HG02885 (cell line): ENCODE measurements around the gene ANKMY1.

ENCODE experiments used
- ATAC-seq: cut with Tn5 transposase; IDR thresholded peaks from one replicate; pipeline ENCODE4 v1.9.1; 2021; ENCODE audit warnings: mild to moderate bottlenecking; ENCODE audit not compliant: unreplicated experiment, poor library complexity

The ANKMY1 gene

DNA sequence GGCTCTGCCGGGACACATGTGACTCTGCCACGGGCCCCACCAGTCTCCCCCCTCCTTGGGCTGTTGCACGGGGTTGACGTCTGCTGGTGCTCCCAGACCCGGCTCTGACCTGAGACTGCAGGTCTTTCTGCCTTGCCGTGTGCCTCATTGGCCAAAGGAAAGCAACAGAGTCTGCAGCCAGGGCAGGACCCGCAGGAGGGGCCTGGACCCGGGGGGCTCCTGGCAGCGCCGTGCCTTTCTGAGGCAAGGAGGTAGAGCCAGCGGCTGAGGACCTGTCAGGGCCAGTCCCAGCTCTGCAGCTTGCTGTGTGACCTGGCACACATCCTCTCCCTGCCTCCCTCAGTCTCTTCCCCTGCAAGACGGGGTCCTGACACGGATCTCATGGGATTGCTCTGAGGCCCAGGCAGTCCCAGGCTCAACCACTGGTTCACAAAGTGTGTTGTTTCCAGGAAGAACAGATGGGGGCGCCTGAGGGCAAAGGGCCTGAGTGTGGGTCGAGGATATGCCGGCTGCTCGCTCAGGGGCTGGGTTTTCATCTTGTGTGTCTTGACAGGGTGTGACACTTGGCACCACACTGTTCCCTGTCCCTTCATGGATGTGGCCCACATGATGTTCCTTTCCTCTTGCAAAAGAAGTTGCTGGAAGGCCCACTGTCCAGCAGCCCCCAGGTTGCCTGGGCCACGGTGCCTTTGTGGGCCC, 37.7 kb upstream of the ANKMY1 start:
- no peak for ATAC-seq

DNA sequence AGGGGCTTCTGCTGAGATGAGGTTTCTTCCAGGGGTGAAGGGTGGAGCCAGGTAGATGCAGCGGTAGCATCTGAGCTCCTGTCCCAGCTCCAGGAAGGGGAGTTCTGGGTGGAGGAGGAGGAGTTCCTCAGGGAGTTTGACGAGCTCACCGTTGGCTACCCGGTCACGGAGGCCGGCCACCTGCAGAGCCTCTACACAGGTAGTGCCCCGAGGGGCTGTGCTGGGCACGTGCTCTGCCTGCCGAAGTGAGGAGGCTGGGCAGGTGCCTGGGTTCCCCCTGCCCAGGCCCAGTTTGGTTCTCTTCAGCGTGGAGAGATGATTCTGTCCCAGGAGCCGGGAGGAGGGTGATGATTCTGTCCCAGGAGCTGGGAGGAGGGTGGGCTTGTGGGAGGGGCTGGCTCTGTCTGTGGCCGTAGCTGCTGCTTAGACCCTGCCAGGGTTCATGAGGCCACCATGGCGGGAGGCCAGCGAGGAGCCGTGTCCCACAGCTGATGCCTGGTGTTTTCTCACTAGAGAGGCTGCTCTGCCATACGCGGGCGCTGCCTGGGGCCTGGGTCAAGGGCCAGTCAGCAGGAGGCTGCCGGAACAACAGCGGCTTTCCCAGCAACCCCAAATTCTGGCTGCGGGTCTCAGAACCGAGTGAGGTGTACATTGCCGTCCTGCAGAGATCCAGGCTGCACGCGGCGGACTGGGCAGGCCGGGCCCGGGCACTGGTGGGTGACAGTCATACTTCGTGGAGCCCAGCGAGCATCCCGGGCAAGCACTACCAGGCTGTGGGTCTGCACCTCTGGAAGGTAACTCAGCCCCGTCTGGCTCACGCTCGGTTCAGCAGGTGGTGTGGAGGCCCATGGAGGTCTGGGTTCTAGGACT, 37.0 kb upstream of the ANKMY1 start:
- ATAC-seq = no peak

DNA sequence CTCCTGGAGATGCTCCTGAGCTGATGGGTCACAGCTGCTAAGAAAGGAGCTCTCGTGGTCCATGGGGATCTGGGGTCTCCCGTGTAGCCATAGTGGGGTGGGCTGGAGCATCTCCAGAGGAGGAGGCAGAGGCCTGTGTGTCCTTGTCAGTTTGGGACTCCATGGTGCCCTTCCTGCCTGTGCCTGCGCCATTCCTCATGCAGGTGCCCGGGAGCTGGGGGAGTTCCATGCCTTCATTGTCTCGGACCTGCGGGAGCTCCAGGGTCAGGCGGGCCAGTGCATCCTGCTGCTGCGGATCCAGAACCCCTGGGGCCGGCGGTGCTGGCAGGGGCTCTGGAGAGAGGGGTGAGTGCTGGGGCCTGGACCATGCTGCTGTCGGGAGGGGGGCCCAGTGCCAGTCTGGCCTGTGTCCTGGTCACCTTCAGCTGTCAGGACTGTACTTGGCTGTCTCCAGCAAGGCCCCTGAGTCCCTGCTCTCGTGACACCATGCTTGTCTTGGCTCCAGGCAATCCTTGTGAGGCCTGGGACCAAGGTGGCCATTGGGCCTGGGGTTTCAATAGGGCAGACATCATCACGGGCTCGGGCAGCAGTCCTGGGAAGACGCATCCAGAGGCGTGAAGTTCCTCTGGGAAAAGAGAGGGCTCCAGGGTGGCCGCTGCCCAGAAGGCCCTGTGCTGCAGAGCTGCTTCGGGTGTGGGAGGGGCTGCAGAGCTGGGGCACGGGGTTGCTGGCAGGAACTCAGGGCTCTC, 36.1 kb upstream of the ANKMY1 start:
- no peak for ATAC-seq

DNA sequence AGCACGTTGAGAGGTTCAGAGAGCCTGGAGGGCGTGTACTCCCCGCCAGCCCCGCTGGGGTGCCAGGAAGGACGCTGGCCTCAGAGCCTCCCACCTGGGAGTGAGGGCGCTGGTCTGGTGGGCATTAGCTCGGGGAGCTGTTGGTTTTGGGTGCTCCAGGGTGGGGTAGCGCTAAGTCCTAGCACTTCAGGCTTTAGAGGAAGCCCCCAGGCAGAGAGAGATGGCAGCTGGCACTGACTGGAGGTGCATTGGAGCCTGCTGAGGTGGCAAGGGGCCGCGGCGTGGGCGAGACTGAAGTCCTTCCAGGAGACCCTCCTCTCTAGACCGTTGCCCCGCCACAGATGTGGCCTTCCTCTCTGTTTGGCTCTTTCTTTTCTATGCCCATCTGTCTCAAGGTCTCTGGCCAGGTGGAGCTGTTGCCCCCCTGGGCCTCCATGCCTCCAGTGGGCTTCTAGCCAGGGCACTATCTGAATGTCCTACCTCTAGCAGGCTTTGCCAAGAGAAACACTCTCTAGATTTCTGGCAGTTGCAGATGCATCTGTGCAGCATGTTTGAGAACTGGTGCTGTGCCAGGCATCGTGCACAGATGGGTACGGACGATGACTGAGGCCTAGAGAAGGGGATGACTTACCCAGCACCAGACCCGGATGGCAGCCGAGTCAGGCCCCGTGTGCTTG, 35.4 kb upstream of the ANKMY1 start:
- no peak for ATAC-seq

- no peak for ATAC-seq
These were observed 34.0 kb upstream of the ANKMY1 start for GRCh38 chr2:240591784-240592183.

GRCh38 chr2:240591226-240591625, 33.4 kb upstream of the ANKMY1 start:
- ATAC-seq = no peak

DNA sequence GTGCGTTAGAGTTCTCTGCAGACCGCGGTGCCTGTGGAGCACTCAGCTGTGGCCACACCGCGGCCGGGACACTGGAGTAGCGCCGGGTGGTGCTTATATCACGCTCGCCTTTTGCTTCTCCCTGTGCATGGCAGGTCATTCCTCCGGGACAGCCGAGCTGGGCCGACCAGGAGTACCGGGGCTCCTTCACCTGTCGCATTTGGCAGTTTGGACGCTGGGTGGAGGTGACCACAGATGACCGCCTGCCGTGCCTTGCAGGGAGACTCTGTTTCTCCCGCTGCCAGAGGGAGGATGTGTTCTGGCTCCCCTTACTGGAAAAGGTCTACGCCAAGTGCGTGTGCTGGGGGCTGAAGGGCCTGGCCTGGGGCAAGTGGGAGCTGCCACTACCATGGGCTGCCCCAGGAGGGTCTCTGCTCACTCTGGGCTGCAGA, 32.9 kb upstream of the ANKMY1 start:
- no peak for ATAC-seq

DNA sequence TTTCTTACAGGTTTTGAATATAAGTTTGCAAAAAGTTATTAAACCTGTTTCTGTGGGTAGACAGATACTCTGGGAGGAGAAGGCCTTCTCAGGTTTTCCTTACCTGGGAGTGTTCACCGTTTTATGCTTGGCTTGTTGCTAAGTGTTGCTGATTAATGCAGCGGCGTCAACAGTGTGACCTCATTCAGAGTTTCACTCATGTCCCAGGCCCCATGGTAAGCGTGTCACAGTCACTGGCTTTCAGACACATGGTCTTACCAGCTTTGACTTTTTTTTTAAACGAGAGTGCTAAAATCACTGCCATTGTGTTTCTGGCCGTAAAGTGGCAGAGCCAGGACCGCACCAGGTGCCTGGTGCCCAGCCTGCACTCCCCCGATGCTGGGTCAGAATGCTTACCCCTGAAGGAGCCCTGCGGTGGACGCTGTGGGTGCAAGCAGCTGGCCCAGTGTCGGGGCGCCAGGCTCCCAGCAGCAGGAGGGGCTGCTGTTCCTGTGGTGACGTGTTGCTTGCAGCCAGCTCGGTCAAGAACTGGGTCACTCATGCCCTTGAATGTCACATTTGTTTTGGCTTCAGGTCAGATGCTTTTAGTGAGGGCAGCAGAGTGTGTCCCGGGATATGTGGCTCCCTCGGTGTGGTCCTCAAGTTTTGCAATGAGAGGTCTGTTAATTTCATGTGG, 32.2 kb upstream of the ANKMY1 start:
- no peak for ATAC-seq

GRCh38 chr2:240589375-240589774, 31.6 kb upstream of the ANKMY1 start:
- ATAC-seq = no peak

DNA sequence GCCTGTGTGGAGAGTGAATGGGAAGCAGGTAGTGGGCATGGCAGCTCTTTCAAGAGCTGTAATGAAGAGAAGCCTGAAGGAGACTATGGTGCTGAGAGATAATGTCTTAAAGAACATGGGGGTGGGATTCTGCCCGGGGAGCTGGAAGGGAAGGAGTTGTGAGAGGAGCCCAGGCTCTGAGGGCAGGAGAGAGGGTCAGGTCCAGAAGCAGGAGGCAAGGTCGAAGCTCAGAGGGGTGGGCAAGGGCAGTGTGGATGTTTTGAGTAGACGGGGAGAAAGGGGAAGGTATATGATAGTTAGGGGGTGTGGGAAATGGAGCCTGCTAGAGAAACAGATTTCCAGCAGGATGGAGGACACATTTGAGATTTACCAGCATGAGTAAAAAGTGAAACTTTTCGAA, 30.9 kb upstream of the ANKMY1 start:
- ATAC-seq = no peak

- ATAC-seq = no peak
These were observed 30.3 kb upstream of the ANKMY1 start for GRCh38 chr2:240588006-240588655.

GRCh38 chr2:240586919-240587800, 29.4 kb upstream of the ANKMY1 start:
- peak; percentile 8 for ATAC-seq

- ATAC-seq = peak; percentile 69
These were observed 28.6 kb upstream of the ANKMY1 start, which contains the start of gene CAPN10 for GRCh38 chr2:240586198-240586918. Gene CAPN10 (plus strand): TSS chr2:240586734. CDS start chr2:240586912, 178 bp downstream.

- ATAC-seq = no peak
These were observed 28.0 kb upstream of the ANKMY1 start for GRCh38 chr2:240585681-240586197.

DNA sequence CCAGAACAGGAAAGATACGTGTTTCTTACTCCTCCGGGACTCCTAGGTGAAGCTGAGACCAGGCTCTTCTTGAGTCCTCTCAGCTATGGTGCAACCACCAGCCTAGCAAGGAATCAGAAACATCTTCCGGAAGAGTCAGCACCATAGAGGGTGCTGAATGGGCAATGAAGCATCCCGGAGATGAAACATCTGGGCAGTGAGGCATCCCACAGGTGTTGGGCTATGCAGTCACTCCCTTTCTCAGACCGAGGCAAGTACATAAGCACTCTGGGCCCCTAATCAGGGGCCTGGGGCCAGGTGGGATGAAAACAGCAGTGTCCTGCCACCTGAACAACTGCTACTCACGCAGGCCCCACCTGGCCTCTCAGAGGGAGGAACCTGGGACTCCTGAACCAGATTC, 27.3 kb upstream of the ANKMY1 start:
- peak; percentile 15 for ATAC-seq

GRCh38 chr2:240584486-240585031, 26.8 kb upstream of the ANKMY1 start:
- ATAC-seq = peak; percentile 55

DNA sequence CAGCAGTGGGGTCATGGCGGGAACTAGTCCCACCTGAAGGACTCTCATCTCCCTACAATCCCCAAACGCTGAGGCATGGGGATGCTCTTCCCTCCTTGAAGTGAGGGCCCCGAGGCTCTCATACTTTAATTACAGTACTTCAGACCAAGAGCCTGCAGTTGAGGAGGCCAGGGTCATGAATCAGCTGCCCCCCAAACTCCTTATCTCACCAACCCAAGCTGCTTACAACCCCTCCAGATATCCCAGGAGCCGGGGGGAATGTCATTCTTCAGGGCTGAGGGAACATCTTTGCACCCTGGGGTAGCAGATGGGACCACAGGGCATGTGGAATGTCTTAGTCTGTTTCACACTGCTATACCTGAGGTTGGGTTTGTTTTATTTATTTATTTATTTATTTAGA, 26.0 kb upstream of the ANKMY1 start:
- no peak for ATAC-seq
